ENCODE results near the gene DGKD. TPM values are rescaled to one million over a fixed set of nuclear protein-coding genes. Genes with fewer than 3 reads are reported as not detected.

Gene DGKD
- total RNA-seq, 2 experiments from 2014 or later = 92.1 to 94.2 TPM

- Mint-ChIP-seq H3K9me3 (ENCODE audit: insufficient read depth) (no peaks in the 10 kb centered on the region), H3K4me3 (no peak overlapping the region), H3K36me3 (ENCODE audit: low read depth) (peaks cover 11% of the 10 kb centered on the region), H3K4me1 (ENCODE audit: low read depth) (no peaks in the 10 kb centered on the region), H3K27me3 (ENCODE audit: low read depth) (no peaks in the 10 kb centered on the region), H3K27ac (no peak overlapping the region)
- CTCF ChIA-PET = interaction anchor here (1.0 kb wide), 1 partner anchor 45 kb away, joined by 3 read pairs; no protein-coding TSS in a partner anchor
- POLR2A ChIA-PET = no interaction called here
- DNase-seq (no peak), ATAC-seq (no peak)
Measured at GRCh38 chr2:233487748-233488345, 133.6 kb downstream of the DGKD start.

GRCh38 chr2:233489143-233489542 is 134.8 kb downstream of the DGKD start:
- POLR2A ChIA-PET = no interaction called here
- DNase-seq (no peak), ATAC-seq (no peak)
- CTCF ChIA-PET = no interaction called here
- H3K27me3 Mint-ChIP-seq (ENCODE audit: low read depth) = no peaks in the 10 kb centered on the region
- peaks cover 13% of the 10 kb centered on the region for H3K36me3 Mint-ChIP-seq (ENCODE audit: low read depth)
- H3K4me3 Mint-ChIP-seq = no peak overlapping the region
- no peaks in the 10 kb centered on the region for H3K9me3 Mint-ChIP-seq (ENCODE audit: insufficient read depth)
- H3K4me1 Mint-ChIP-seq (ENCODE audit: low read depth) = no peaks in the 10 kb centered on the region
- H3K27ac Mint-ChIP-seq = no peak overlapping the region

GRCh38 chr2:233489666-233490065 is 135.4 kb downstream of the DGKD start:
- H3K9me3 Mint-ChIP-seq (ENCODE audit: insufficient read depth) = no peaks in the 10 kb centered on the region
- ATAC-seq (no peak), DNase-seq (no peak)
- ChIA-PET POLR2A (no interaction called here), CTCF (no interaction called here)
- H3K4me3 Mint-ChIP-seq = no peak overlapping the region
- H3K36me3 Mint-ChIP-seq (ENCODE audit: low read depth) = peaks cover 10% of the 10 kb centered on the region
- H3K4me1 Mint-ChIP-seq (ENCODE audit: low read depth) = no peaks in the 10 kb centered on the region
- H3K27ac Mint-ChIP-seq = no peak overlapping the region
- no peaks in the 10 kb centered on the region for H3K27me3 Mint-ChIP-seq (ENCODE audit: low read depth)

- Mint-ChIP-seq H3K4me1 (ENCODE audit: low read depth) (no peaks in the 10 kb centered on the region), H3K27ac (no peak overlapping the region), H3K36me3 (ENCODE audit: low read depth) (peaks cover 7% of the 10 kb centered on the region), H3K9me3 (ENCODE audit: insufficient read depth) (no peaks in the 10 kb centered on the region), H3K27me3 (ENCODE audit: low read depth) (no peaks in the 10 kb centered on the region), H3K4me3 (no peak overlapping the region)
- CTCF ChIA-PET = no interaction called here
- DNase-seq (no peak), ATAC-seq (no peak)
- POLR2A ChIA-PET = no interaction called here
Measured at GRCh38 chr2:233490831-233491230, 136.5 kb downstream of the DGKD start.

GRCh38 chr2:233491326-233491725 is 137.0 kb downstream of the DGKD start:
- DNase-seq = no peak
- H3K27ac Mint-ChIP-seq = no peak overlapping the region

GRCh38 chr2:233492078-233492477 is 137.8 kb downstream of the DGKD start:
- no peak for DNase-seq
- ChIA-PET POLR2A (no interaction called here), CTCF (interaction anchor here (0.7 kb wide), 1 partner anchor 20 kb away, joined by 3 read pairs; no protein-coding TSS in a partner anchor)
- Mint-ChIP-seq H3K27me3 (ENCODE audit: low read depth) (no peaks in the 10 kb centered on the region), H3K27ac (no peak overlapping the region), H3K4me1 (ENCODE audit: low read depth) (peaks cover 5% of the 10 kb centered on the region), H3K36me3 (ENCODE audit: low read depth) (peaks cover 7% of the 10 kb centered on the region), H3K9me3 (ENCODE audit: insufficient read depth) (no peaks in the 10 kb centered on the region), H3K4me3 (no peak overlapping the region)
- ATAC-seq = no peak

More at GRCh38 chr2:233491326-233491725, 137.0 kb downstream of the DGKD start:
- no peak overlapping the region for H3K4me3 Mint-ChIP-seq
- CTCF ChIA-PET = no interaction called here
- H3K36me3 Mint-ChIP-seq (ENCODE audit: low read depth) = peaks cover 7% of the 10 kb centered on the region
- H3K9me3 Mint-ChIP-seq (ENCODE audit: insufficient read depth) = no peaks in the 10 kb centered on the region
- ATAC-seq = no peak
- no peaks in the 10 kb centered on the region for H3K4me1 Mint-ChIP-seq (ENCODE audit: low read depth)
- H3K27me3 Mint-ChIP-seq (ENCODE audit: low read depth) = no peaks in the 10 kb centered on the region
- POLR2A ChIA-PET = no interaction called here

- CTCF ChIA-PET = interaction anchor here (0.7 kb wide), 1 partner anchor 20 kb away, joined by 3 read pairs; no protein-coding TSS in a partner anchor
- POLR2A ChIA-PET = no interaction called here
Measured at GRCh38 chr2:233492751-233493150, 138.5 kb downstream of the DGKD start.

GRCh38 chr2:233495503-233496496 is 141.5 kb downstream of the DGKD start:
- Mint-ChIP-seq H3K27me3 (ENCODE audit: low read depth) (no peaks in the 10 kb centered on the region), H3K9me3 (ENCODE audit: insufficient read depth) (no peaks in the 10 kb centered on the region), H3K36me3 (ENCODE audit: low read depth) (peaks cover 13% of the 10 kb centered on the region), H3K4me3 (no peak overlapping the region), H3K4me1 (ENCODE audit: low read depth) (peaks cover 24% of the 10 kb centered on the region), H3K27ac (no peak overlapping the region)
- ChIA-PET POLR2A (no interaction called here), CTCF (interaction anchor here (1.1 kb wide), 1 partner anchor 71 kb away, joined by 3 read pairs; the partner anchor contains the start of gene USP40)
- DNase-seq (no peak), ATAC-seq (no peak)

More at GRCh38 chr2:233492751-233493150, 138.5 kb downstream of the DGKD start:
- no peaks in the 10 kb centered on the region for H3K27me3 Mint-ChIP-seq (ENCODE audit: low read depth)
- H3K36me3 Mint-ChIP-seq (ENCODE audit: low read depth) = peaks cover 7% of the 10 kb centered on the region
- H3K4me3 Mint-ChIP-seq = no peak overlapping the region
- H3K27ac Mint-ChIP-seq = no peak overlapping the region
- ATAC-seq = no peak
- H3K9me3 Mint-ChIP-seq (ENCODE audit: insufficient read depth) = no peaks in the 10 kb centered on the region
- no peak for DNase-seq
- peaks cover 12% of the 10 kb centered on the region for H3K4me1 Mint-ChIP-seq (ENCODE audit: low read depth)

GRCh38 chr2:233497692-233498091 is 143.4 kb downstream of the DGKD start:
- H3K27me3 Mint-ChIP-seq (ENCODE audit: low read depth) = no peaks in the 10 kb centered on the region
- DNase-seq = no peak
- H3K9me3 Mint-ChIP-seq (ENCODE audit: insufficient read depth) = peaks cover 3% of the 10 kb centered on the region
- ChIA-PET POLR2A (no interaction called here), CTCF (no interaction called here)
- peaks cover 25% of the 10 kb centered on the region for H3K36me3 Mint-ChIP-seq (ENCODE audit: low read depth)
- H3K27ac Mint-ChIP-seq = no peak overlapping the region
- no peak for ATAC-seq
- no peak overlapping the region for H3K4me3 Mint-ChIP-seq
- H3K4me1 Mint-ChIP-seq (ENCODE audit: low read depth) = peaks cover 36% of the 10 kb centered on the region

- Mint-ChIP-seq H3K27me3 (ENCODE audit: low read depth) (no peaks in the 10 kb centered on the region), H3K36me3 (ENCODE audit: low read depth) (peaks cover 29% of the 10 kb centered on the region), H3K9me3 (ENCODE audit: insufficient read depth) (peaks cover 7% of the 10 kb centered on the region), H3K4me3 (no peak overlapping the region), H3K4me1 (ENCODE audit: low read depth) (peaks cover 39% of the 10 kb centered on the region), H3K27ac (no peak overlapping the region)
- DNase-seq (no peak), ATAC-seq (no peak)
- ChIA-PET CTCF (no interaction called here), POLR2A (no interaction called here)
Measured at GRCh38 chr2:233498126-233498525, 143.8 kb downstream of the DGKD start.

- DNase-seq = no peak
- no peak for ATAC-seq
- peaks cover 16% of the 10 kb centered on the region for H3K9me3 Mint-ChIP-seq (ENCODE audit: insufficient read depth)
- H3K4me3 Mint-ChIP-seq = no peak overlapping the region
- H3K4me1 Mint-ChIP-seq (ENCODE audit: low read depth) = peaks cover 45% of the 10 kb centered on the region
- H3K27ac Mint-ChIP-seq = no peak overlapping the region
- POLR2A ChIA-PET = no interaction called here
- CTCF ChIA-PET = no interaction called here
- peaks cover 42% of the 10 kb centered on the region for H3K36me3 Mint-ChIP-seq (ENCODE audit: low read depth)
- no peaks in the 10 kb centered on the region for H3K27me3 Mint-ChIP-seq (ENCODE audit: low read depth)
Measured at GRCh38 chr2:233499928-233500327, 145.6 kb downstream of the DGKD start.
